HepG2 (cell line): ENCODE results near the gene KATNB1. TPM values are rescaled to one million over a fixed set of nuclear protein-coding genes. Genes with fewer than 3 reads are reported as not detected.

Experiments used
- GTF3A ChIP-seq: sonication (generic); formaldehyde crosslinking; conservative IDR thresholded peaks from 2 replicates; pipeline ENCODE4 v1.4.0; 2020; ENCODE audit warnings: mild to moderate bottlenecking, missing genetic modification reagents
- HMGA1 ChIP-seq: sonication (generic); formaldehyde crosslinking; conservative IDR thresholded peaks from 2 replicates; pipeline ENCODE4 v1.4.0; 2020; ENCODE audit warnings: missing genetic modification reagents
- LCORL ChIP-seq, 2 experiments: fragments of 450-650 bp in 1 of 2; sonication (generic) in 1 of 2; formaldehyde crosslinking in 1 of 2; IDR thresholded peaks; 2 replicates each; pipeline versions ENCODE4 v1.5.0 to v1.6.1; 2017 to 2020; ENCODE audit warnings: antibody characterized with exemption in 1 of 2, missing genetic modification reagents in 1 of 2
- MAZ ChIP-seq, 2 experiments: sonication (generic) in 1 of 2; formaldehyde crosslinking in 1 of 2; IDR thresholded peaks; 2 replicates each; pipeline versions ENCODE4 v1.5.0 to v1.6.1; 2012 to 2020; ENCODE audit warnings: low read depth in 2 of 2, mild to moderate bottlenecking in 2 of 2, borderline replicate concordance in 1 of 2, improper control_type of control experiment in 1 of 2, low read length in 1 of 2, missing genetic modification reagents in 1 of 2, moderate library complexity in 1 of 2
- NFRKB ChIP-seq: fragments of 450-650 bp; IDR thresholded peaks from 2 replicates; pipeline ENCODE4 v1.6.1; 2017
- RFX5 ChIP-seq: IDR thresholded peaks from 2 replicates; pipeline ENCODE4 v1.6.1; 2011; ENCODE audit warnings: low read depth, low read length, improper control_type of control experiment
- SATB2 ChIP-seq: sonication (generic); formaldehyde crosslinking; IDR thresholded peaks from 2 replicates; pipeline ENCODE4 v1.5.0; 2020; ENCODE audit warnings: missing genetic modification reagents
- SIX1 ChIP-seq: sonication (generic); formaldehyde crosslinking; IDR thresholded peaks from 2 replicates; pipeline ENCODE4 v1.4.0; 2020; ENCODE audit warnings: missing genetic modification reagents, borderline replicate concordance
- SP5 ChIP-seq: IDR thresholded peaks from 2 replicates; pipeline ENCODE4 v1.6.1; 2016; ENCODE audit warnings: low read depth, borderline replicate concordance
- THYN1 ChIP-seq: sonication (generic); formaldehyde crosslinking; IDR thresholded peaks from 2 replicates; pipeline ENCODE4 v1.8.1; 2023; ENCODE audit warnings: low read depth, mild to moderate bottlenecking, moderate library complexity, missing genetic modification reagents, borderline replicate concordance
- ZNF20 ChIP-seq: sonication (generic); formaldehyde crosslinking; IDR thresholded peaks from 2 replicates; pipeline ENCODE4 v1.4.0; 2020; ENCODE audit warnings: mild to moderate bottlenecking, moderate library complexity, missing genetic modification reagents
- ZNF230 ChIP-seq: sonication (generic); formaldehyde crosslinking; IDR thresholded peaks from 2 replicates; pipeline ENCODE4 v1.4.0; 2020; ENCODE audit warnings: mild to moderate bottlenecking, missing genetic modification reagents
- ZNF562 ChIP-seq: sonication (generic); formaldehyde crosslinking; IDR thresholded peaks from 2 replicates; pipeline ENCODE4 v1.8.0; 2022; ENCODE audit warnings: missing genetic modification reagents, borderline replicate concordance
- ZNF569 ChIP-seq: sonication (generic); formaldehyde crosslinking; IDR thresholded peaks from 2 replicates; pipeline ENCODE4 v1.5.0; 2020; ENCODE audit warnings: mild to moderate bottlenecking, missing genetic modification reagents, moderate library complexity, borderline replicate concordance
- ZNF607 ChIP-seq: sonication (generic); formaldehyde crosslinking; IDR thresholded peaks from 2 replicates; pipeline ENCODE4 v1.5.1; 2020; ENCODE audit warnings: missing genetic modification reagents, mild to moderate bottlenecking, borderline replicate concordance
- ZNF709 ChIP-seq: sonication (generic); formaldehyde crosslinking; IDR thresholded peaks from 2 replicates; pipeline ENCODE4 v1.5.0; 2020; ENCODE audit warnings: mild to moderate bottlenecking, missing genetic modification reagents
- ZNF737 ChIP-seq: sonication (generic); formaldehyde crosslinking; IDR thresholded peaks from 2 replicates; pipeline ENCODE4 v1.5.0; 2020; ENCODE audit warnings: missing genetic modification reagents, mild to moderate bottlenecking, borderline replicate concordance
- polyA plus RNA-seq, 8 experiments: library from polyadenylated mRNA; depleted of rRNA in 3 of 8; stranded (reverse) in 7 of 8; unstranded in 1 of 8; fragments of >200 nt; fragmentation: Illumina TruSeq in 4 of 8; extraction: Trizol in 4 of 8; gene quantifications; 2 replicates each; pipeline versions ENCODE4 v1.2.1 to v1.2.3, GENCODE V29; 2011 to 2016; ENCODE audit warnings: low read depth in 4 of 8, missing spikeins in 1 of 8, mixed read lengths in 1 of 8; ENCODE audit not compliant: insufficient read depth in 1 of 8
- total RNA-seq, 5 experiments: library from RNA; depleted of rRNA; stranded (reverse); fragments of >200 nt; fragmentation: Illumina TruSeq; extraction: Trizol; gene quantifications; 2 replicates each; pipeline ENCODE4 v1.2.3, GENCODE V29; 2016; ENCODE audit warnings: low read depth in 1 of 5
- TF ChIP-seq, protein P1 (sequence below): sonication (generic); formaldehyde crosslinking; conservative IDR thresholded peaks from 2 replicates; pipeline ENCODE4 v1.8.0; 2022; ENCODE audit warnings: missing genetic modification reagents
- TF ChIP-seq, protein P2 (sequence below): sonication (generic); formaldehyde crosslinking; IDR thresholded peaks from 2 replicates; pipeline ENCODE4 v1.5.0; 2020; ENCODE audit warnings: mild to moderate bottlenecking, missing genetic modification reagents
- TF ChIP-seq, protein P3 (sequence below): sonication (generic); formaldehyde crosslinking; IDR thresholded peaks from 2 replicates; pipeline ENCODE4 v1.4.0; 2020; ENCODE audit warnings: low read depth, mild to moderate bottlenecking, missing genetic modification reagents

The KATNB1 gene
- total and polyA plus RNA-seq, 2 of the 13 experiments (the other 11 are each of a cell fraction or from before 2014, with no cell fraction given) = 31.5 to 43.5 TPM

DNA sequence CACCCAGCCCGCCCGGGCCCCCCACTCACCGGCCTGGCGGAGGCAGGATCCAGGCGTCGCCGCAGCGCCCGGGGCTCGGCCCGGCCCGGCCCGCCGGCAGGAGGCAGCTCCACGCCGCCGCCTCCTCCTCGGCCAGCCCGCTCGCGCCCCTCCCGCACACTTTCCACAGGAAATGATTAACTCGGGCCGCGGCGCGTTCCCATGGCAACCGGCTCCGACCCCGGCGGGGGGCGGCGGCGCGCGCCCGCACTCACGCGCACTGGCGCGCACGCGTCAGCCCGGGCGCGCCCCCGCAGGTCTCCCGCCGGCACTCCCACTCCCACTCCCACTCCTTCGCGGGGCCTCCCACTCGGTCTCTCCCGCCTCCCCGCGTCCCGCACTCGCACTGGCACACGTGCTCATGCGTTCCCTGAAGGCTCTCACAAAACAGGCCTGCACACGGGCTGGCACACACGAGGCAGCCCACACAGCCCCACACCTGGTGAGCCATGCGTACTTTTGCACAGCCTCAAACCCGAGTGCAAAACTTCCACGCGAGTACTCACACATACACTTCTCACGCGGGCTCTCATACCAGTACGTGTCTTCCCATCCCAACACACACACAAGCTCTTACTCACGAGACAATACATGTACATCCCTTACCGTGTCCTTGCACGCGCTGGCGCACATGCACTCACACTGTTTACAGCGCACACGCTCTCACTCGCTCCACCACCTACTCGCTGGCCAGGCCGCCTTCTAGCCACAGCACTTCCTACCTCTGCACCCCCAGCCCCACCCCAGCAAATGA lies 67.0 kb downstream of the KATNB1 start, which contains the start of gene KIFC3 (continued):
- TF ChIP-seq, protein P1, sequence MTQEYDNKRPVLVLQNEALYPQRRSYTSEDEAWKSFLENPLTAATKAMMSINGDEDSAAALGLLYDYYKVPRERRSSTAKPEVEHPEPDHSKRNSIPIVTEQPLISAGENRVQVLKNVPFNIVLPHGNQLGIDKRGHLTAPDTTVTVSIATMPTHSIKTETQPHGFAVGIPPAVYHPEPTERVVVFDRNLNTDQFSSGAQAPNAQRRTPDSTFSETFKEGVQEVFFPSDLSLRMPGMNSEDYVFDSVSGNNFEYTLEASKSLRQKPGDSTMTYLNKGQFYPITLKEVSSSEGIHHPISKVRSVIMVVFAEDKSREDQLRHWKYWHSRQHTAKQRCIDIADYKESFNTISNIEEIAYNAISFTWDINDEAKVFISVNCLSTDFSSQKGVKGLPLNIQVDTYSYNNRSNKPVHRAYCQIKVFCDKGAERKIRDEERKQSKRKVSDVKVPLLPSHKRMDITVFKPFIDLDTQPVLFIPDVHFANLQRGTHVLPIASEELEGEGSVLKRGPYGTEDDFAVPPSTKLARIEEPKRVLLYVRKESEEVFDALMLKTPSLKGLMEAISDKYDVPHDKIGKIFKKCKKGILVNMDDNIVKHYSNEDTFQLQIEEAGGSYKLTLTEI (CRISPR knock-in tag) = no peak
- TF ChIP-seq ZNF569 (CRISPR knock-in tag) = peak; percentile 41; the same call in 1 of the 2 replicates
- TF ChIP-seq HMGA1 (CRISPR knock-in tag) = no peak
- peak; percentile 89; the same call in 1 of the 2 replicates for TF ChIP-seq ZNF709
- TF ChIP-seq ZNF230 = peak; percentile 89; the same call in 1 of the 2 replicates
- peak; percentile 89 for TF ChIP-seq SATB2
- TF ChIP-seq LCORL (IDR thresholded peaks at IDR 0.05) = no peak
- TF ChIP-seq LCORL (CRISPR knock-in tag; IDR thresholded peaks at IDR 0.05) = no peak
- TF ChIP-seq MAZ (IDR thresholded peaks at IDR 0.05; ENCODE audit: borderline replicate concordance, low read depth, low read length) = peak; percentile 88
- TF ChIP-seq MAZ (CRISPR knock-in tag; IDR thresholded peaks at IDR 0.05; ENCODE audit: low read depth) = peak; percentile 65; the same call in 1 of the 2 replicates
- no peak for TF ChIP-seq NFRKB
- TF ChIP-seq, protein P2, sequence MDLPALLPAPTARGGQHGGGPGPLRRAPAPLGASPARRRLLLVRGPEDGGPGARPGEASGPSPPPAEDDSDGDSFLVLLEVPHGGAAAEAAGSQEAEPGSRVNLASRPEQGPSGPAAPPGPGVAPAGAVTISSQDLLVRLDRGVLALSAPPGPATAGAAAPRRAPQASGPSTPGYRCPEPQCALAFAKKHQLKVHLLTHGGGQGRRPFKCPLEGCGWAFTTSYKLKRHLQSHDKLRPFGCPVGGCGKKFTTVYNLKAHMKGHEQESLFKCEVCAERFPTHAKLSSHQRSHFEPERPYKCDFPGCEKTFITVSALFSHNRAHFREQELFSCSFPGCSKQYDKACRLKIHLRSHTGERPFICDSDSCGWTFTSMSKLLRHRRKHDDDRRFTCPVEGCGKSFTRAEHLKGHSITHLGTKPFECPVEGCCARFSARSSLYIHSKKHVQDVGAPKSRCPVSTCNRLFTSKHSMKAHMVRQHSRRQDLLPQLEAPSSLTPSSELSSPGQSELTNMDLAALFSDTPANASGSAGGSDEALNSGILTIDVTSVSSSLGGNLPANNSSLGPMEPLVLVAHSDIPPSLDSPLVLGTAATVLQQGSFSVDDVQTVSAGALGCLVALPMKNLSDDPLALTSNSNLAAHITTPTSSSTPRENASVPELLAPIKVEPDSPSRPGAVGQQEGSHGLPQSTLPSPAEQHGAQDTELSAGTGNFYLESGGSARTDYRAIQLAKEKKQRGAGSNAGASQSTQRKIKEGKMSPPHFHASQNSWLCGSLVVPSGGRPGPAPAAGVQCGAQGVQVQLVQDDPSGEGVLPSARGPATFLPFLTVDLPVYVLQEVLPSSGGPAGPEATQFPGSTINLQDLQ = peak; percentile 48; the same call in 1 of the 2 replicates
- 0 out of 2 replicates have a peak, but pooled peaks have one; percentile 43 for TF ChIP-seq ZNF20 (CRISPR knock-in tag)
- no peak for TF ChIP-seq GTF3A
- TF ChIP-seq ZNF737 (CRISPR knock-in tag) = 0 out of 2 replicates have a peak, but pooled peaks have one; percentile 90
- no peak for TF ChIP-seq THYN1 (CRISPR knock-in tag)
- no peak for TF ChIP-seq RFX5
- no peak for TF ChIP-seq SIX1 (CRISPR knock-in tag)
- TF ChIP-seq SP5 (CRISPR knock-in tag) = no peak
- no peak for TF ChIP-seq ZNF562 (CRISPR knock-in tag)
- TF ChIP-seq ZNF607 (CRISPR knock-in tag) = peak; percentile 56; the same call in 1 of the 2 replicates
- TF ChIP-seq, protein P3, sequence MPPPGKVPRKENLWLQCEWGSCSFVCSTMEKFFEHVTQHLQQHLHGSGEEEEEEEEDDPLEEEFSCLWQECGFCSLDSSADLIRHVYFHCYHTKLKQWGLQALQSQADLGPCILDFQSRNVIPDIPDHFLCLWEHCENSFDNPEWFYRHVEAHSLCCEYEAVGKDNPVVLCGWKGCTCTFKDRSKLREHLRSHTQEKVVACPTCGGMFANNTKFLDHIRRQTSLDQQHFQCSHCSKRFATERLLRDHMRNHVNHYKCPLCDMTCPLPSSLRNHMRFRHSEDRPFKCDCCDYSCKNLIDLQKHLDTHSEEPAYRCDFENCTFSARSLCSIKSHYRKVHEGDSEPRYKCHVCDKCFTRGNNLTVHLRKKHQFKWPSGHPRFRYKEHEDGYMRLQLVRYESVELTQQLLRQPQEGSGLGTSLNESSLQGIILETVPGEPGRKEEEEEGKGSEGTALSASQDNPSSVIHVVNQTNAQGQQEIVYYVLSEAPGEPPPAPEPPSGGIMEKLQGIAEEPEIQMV (CRISPR knock-in tag) = 0 out of 2 replicates have a peak, but pooled peaks have one; percentile 76
